DLD1 (cell line): ENCODE results near the gene MSRB2.
"Not testable (repeated sequence)": the region's sequence is repeated elsewhere in the genome, so short reads cannot be mapped to it uniquely, and the experiment has no call there.

Source experiments
- in situ Hi-C: cut with HindIII; loops from 2 replicates; pipeline ENCODE4 v1.10.0; 2017; ENCODE audit warnings: low sequenced_read_pairs

Gene MSRB2

GRCh38 chr10:23095404-23095965 lies at the start of gene MSRB2:
MSRB2 (plus strand) TSS chr10:23095579; CDS start chr10:23095609, 30 bp downstream.
- in situ Hi-C loops = no loop called here

DNA sequence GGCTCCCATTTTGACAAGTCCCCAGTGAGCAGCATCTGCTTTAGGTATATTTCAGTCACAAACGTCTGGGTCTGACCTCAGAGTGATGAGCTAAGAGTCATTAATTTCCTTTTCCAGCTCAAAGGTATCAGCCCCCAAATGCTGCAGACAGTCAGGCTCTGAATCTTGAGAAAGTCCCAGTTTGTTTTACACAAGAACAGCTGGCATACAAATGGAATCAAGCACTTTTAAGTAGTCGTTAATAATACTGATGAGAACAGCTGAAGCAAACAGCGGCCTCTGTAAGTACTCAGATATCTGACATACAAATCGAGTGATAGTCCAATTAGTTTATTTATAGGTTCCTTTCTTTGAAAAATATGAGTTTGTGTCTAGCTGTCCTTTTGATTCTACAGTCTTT lies 49.4 kb upstream of the MSRB2 start:
- in situ Hi-C loops = no loop called here

DNA sequence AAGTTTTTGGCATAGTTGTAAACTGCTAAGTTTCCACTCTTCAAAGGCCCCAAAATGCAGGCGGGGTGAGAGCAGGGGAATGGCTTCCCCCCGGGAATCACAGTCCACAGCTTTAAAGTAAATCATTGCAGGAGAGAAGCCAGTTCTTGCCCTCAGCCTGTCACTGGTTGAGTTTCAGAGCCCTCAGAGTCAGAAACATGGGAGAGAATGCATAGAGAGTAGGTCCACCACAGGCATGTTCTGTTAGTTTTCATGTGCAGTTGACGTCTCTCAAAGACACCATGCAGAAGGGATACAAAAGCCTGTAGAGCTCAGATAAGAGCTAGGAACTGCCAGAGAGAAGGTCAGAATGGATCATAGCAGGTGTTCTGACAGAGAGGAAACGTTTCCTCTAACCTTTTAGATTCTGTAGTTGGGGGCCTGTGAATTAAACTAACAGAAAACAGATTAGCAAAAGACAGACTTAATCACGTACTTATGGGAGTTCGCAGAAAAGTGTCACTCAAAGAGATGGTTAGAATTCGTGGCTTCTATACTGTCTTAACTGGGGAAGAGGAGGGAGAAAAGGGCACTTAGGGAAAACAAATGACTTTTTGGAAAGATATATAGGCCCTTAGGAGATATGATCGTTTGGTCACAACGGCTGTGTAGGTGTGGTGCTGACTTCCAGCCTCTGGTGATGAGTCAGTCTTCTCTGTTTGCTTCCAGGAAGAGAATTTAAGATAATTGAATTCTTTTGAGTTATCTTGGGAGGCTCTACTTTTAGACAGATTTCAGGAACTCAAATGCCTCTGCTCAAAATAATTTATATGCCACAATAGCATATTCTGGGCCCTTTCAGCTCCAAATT lies 48.0 kb upstream of the MSRB2 start:
- in situ Hi-C loops = no loop called here

DNA sequence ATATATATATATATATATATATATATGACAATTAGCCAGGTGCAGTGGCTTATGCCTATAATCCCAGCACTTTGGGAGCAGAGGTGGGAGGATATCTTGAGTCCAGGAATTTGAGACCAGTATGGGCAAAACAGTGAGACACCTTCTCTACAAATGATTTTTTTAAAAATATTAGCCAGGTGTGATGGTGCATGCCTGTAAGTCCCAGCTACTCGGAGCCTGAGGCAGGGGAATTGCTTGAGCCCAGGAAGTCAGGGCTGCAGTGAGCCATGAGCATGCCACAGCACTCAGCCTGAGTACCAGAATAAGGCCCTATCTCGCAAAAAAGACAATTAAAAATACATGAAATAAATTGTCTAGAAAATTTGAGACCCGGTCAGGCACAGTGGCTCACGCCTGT lies 47.2 kb upstream of the MSRB2 start:
- in situ Hi-C loops = no loop called here

DNA sequence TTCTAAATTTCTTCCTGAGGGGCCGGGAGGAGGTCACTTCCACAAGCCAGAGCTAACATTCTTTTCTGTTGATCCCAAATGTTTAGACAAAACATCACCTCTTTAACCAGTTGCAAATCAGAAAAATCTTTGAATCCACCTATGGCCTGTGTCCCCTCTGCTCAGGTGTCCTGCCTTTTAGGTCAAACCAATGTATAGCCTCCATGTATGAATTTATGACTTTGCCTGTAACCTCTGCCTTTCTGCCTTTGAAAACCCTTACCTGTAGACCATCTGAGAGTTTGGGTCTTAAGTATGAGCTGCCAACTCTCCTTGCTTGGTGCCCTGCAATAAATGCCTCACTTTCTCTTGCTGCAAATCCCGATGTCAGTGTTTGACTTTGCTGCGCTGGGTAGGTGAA lies 44.1 kb upstream of the MSRB2 start:
- in situ Hi-C loops = no loop called here

DNA sequence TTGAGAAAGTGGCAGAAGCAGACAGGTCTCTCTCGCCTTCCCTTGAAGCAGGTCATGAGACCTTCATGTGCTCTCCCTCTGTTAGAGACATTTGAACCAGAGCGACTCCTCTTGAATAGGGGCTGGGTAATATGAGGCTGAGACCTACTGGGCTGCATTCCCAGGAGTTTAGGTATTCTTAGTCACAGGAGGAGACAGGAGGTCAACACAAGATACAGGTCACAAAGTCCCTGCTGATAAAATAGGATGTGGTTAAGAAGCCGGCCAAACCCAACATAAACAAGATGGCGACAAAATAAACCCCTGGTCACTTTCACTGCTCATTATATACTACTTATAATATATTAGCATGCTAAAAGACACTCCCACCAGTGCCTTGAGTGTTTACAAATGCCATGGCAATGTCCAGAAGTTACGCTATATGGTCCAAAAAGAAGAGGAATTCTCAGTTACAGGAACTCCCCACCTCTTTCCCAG lies 43.5 kb upstream of the MSRB2 start:
- in situ Hi-C loops = no loop called here

DNA sequence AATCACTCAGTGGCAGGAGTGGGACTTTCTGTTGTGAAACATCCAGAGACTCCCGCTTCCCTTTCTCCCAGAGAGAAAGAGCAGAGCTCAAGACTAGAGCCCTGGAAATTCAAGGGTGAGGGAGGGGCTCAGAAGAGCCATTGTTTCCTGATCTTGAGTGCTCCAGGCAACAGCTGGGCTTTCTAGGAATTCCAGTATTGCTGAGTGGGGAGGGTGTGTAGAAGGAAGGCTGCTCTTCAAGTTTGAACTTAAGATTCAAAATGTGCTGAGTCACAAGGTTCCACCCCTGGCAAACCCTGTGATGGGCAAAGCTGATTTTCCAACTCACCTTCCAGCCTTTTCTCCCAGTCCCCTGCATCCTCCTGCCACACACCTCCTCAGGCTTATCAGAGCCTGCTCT lies 42.3 kb upstream of the MSRB2 start:
- in situ Hi-C loops = no loop called here

DNA sequence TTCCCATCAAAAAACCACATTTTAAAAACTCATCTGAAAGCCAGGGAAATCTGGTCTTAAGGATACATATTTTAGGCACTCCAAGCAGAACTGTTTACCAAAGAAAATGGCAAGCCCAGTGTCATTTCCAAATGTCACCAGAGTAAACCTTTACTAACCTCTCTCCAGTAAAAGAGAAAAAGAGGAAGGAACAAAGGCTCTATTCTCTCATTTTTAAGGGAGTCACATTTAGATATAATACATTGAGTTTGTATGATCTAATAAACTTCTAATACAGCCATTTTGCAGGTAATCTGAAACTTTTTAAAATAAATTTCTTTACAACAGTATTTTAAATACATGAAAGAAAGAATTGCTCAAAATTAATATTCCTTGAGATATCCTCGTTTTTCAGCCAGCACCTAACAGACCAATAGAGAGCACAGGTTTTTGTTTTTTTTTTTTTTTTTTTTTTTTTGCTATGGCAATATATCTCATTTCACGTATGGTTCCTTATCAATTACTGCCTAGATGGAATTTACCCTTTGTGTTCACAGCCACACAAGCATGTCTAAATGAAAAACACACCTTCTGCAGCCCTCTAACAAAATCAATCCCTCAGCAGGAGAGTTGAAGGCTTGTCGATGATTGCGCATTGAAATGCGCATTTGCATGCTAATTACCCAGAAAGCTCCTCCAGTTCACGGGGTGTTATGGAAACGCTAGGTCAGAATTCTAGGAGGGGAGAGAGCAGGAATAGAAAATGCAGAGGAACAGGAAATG lies 39.8 kb upstream of the MSRB2 start:
- in situ Hi-C loops = no loop called here

GRCh38 chr10:23056186-23056579 lies 39.2 kb upstream of the MSRB2 start:
- in situ Hi-C loops = no loop called here

GRCh38 chr10:23058366-23058765 lies 37.0 kb upstream of the MSRB2 start:
- in situ Hi-C loops = no loop called here

GRCh38 chr10:23060918-23061317 lies 34.5 kb upstream of the MSRB2 start:
- in situ Hi-C loops = no loop called here

DNA sequence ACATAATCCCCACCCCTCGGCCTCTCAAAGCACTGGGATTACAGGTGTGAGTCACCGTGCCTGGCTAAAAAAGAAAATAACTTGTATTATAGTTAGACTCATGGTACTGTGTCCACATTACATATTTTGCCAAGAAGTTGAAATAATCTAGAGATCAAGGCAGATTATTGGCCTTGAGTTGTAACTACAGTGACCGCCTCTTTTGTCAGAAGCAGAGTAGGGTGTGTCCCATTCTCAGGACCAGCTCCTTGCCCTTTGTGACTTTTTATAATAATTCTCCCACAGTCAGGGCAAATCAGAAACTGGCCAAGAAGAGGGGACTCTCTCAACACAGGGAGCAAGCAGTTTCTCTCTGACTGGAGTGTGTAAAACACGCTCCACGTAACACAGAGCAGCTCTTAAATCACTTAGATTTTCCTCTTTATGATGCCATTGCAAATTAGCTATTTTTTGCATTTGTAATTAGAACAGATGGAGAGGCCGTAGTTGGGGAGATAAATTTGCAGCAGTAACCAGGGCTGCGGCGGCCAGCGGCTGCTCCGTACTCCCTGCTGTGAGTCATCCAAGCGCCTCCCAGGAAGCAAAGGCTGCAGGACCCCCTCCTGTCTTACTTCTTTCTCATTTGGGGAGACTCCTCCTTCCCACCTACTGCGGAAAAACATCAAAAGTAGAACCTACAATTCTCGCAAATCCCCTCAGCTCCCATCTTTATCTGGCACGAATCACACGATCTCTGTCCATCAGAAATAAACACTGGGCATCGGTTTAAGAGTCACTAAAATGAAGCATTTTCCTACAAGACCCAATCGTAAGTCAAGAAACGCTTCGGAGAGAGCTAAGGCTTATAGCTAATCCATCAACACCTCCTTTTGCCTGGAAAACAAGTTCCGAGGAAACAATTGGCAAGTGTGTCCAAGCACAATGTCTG lies 32.1 kb upstream of the MSRB2 start:
- in situ Hi-C loops = no loop called here

GRCh38 chr10:23063973-23064812 lies 31.2 kb upstream of the MSRB2 start:
- in situ Hi-C loops = no loop called here

GRCh38 chr10:23064813-23065114 lies 30.6 kb upstream of the MSRB2 start:
- in situ Hi-C loops = not testable (repeated sequence)

DNA sequence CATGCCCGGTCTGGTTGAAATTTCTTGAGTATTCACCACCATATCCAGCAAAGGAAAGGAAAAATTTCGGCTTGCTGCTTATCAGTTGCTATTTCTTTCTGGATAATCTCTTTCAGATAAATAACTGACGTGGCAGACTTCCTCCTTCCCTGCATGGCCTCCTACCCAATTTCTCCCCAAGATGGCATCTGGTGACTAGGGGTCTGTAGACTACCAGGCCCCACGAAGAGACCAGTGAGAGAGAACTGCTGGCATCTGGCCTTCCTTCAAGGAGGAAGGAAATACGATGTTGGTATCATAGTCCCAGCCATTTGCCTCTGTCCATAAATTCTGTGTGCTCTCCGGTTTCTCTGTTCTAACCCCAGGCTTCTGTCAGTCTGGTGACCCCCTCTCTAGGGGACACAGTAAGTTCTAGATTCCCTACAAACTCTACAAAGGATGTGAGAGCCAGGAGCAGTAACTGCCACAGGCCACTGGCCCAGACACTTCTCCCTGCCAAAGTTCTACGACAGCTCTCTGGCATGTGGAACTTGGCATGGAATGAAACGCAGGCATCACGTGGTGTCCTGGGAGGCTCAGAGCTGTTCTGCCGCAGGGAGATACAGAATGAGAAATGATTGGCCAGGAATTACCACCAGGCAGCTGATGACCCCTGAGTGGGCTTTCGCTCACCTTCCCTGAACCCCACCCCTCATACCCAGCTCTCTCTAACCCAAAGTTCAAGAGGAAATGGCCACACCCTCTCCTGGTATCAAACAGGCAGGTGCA lies 30.0 kb upstream of the MSRB2 start:
- in situ Hi-C loops = no loop called here

GRCh38 chr10:23067337-23067736 lies 28.0 kb upstream of the MSRB2 start:
- in situ Hi-C loops = no loop called here

- in situ Hi-C loops = no loop called here
Observed at GRCh38 chr10:23067939-23068775, 27.2 kb upstream of the MSRB2 start.
